ENCODE results near the gene GPS2. TPM values are rescaled to one million over a fixed set of nuclear protein-coding genes. Genes with fewer than 3 reads are reported as not detected.
A peak's percentile ranks its signal among the peaks of the same experiment; 100 is the strongest.

GPS2 gene
- total and polyA plus RNA-seq, 2 donors (not counting 3 experiments of a cell fraction or from before 2014, with no cell fraction given), result 51.6 to 132 TPM

DNA sequence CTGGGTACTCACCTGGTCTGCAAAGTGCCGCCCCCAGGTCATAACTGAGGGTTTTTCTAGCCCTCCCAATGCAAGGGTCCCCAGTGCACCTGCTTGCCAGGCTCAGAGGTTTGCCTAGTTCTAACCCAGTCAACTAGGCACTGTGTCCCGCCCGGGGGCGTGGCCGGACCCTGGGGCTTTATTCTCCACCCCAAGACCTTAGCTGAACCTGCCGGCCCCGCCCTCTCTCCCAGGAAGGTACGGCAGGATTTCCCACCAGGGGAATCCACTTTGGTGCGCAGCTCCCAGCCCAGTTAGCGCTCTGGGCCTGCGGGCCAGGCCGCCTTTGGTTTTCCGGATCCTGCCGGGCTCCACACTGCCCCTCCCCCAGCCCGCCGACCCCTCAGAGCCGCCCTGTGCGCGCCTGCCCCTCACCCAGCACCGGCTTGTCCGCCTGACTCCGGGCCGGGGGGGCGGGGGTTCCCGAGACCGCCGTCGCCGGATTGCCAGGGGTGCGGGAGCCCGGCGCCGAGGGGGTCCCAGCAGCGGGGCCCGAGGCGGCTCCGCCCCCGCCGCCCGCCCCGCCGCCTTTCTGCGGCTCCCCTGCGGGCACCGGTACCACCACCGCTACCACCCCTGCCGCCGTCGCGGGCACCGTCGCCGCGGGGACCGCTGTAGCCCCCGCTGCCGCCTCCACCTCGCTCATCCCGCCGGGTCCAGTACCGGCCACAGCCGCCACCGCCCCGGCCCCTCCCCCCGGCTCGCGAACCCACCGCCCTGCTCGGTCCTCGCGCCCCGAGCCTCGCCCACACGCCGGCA lies 21.1 kb downstream of the GPS2 start:
- Histone ChIP-seq H3K4me3 (replicated peaks in 1 of 3; ENCODE audit: insufficient read depth in 1 of 3, low read depth in 1 of 3, low read length in 3 of 3) (no peak overlapping the region), H3K27me3 (ENCODE audit: control insufficient read depth in 2 of 2, insufficient read depth in 2 of 2, low read length in 2 of 2) (peaks cover 16 to 28% of the 10 kb centered on the region in 2 experiments), H2AFZ (ENCODE audit: low read depth, low read length) (peak overlapping the region; percentile 44), H3K4me1 (ENCODE audit: control insufficient read depth, extremely low read depth, insufficient read depth, low read length) (peaks cover 8% of the 10 kb centered on the region), H3K9ac (replicated peaks; ENCODE audit: extremely low read depth, insufficient read depth, low read length) (no peak overlapping the region), H4K20me1 (replicated peaks; ENCODE audit: control insufficient read depth, extremely low read depth, insufficient read depth, low read length) (no peaks in the 10 kb centered on the region), H3K4me2 (ENCODE audit: insufficient read depth, low read length) (no peak overlapping the region), H3K27ac (ENCODE audit: insufficient read depth, low read depth, low read length) (no peak overlapping the region), H3K36me3 (ENCODE audit: control insufficient read depth in 2 of 2, extremely low read depth in 1 of 2, insufficient read depth in 2 of 2, low read length in 2 of 2) (no peaks in the 10 kb centered on the region), H3K79me2 (ENCODE audit: control insufficient read depth, insufficient read depth, low read length) (no peaks in the 10 kb centered on the region), H3K9me1 (replicated peaks; ENCODE audit: control insufficient read depth, extremely low read depth, insufficient read depth, low read length) (no peaks in the 10 kb centered on the region), H3K9me3 (replicated peaks; ENCODE audit: control insufficient read depth, insufficient read depth, low read length) (no peaks in the 10 kb centered on the region)
- dilution Hi-C loops (cut with MboI; ENCODE audit: extremely low pct_ligation_motif_present, low sequenced_read_pairs) (no loop called here), intact Hi-C loops (cut with micrococcal nuclease) (no loop called here)
- FAIRE-seq (no peak), DNase-seq (ENCODE audit: low read depth, low spot score) (no peak)
- TF ChIP-seq GATA2 (IDR thresholded peaks at IDR 0.05; ENCODE audit: insufficient read depth, insufficient read length, low read depth, low read length), result no peak
- no peak for TF ChIP-seq JUN (IDR thresholded peaks at IDR 0.05; ENCODE audit: borderline replicate concordance, insufficient read depth, insufficient read length, low read depth)
- peak; percentile 76 for TF ChIP-seq EZH2 (IDR thresholded peaks at IDR 0.05; ENCODE audit: borderline replicate concordance, low read depth, low read length, severe bottlenecking)
- BruUV-seq (replicated peaks), result no TSS peak
- CTCF ChIA-PET, result interaction anchor here (1.9 kb wide), 1 partner anchor 12 kb away, joined by 4 read pairs; the partner anchor contains the start of gene SLC2A4
- POLR2A ChIA-PET, result no interaction called here

DNA sequence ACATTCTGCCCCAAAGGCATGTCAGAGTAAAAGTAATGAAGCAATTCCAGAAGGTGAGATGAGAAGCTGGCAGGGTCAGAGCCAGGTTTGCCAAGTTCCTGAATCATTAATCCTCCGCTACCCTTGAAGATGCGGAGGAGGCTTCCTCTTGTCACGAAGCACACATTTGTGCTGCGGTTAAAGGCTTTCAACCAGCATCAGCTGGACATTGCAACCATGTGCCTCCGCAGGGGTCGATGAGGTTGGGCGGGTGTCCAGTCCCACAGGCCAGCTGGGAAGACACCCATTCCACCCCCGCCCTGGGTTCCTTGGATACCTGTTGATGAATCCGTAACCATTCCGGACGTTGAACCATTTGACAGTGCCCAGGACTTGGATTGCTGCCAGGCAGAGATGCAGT lies 22.0 kb downstream of the GPS2 start:
- H3K4me1 ChIP-seq (ENCODE audit: control insufficient read depth, extremely low read depth, insufficient read depth, low read length), result peaks cover 8% of the 10 kb centered on the region
- no peaks in the 10 kb centered on the region for H4K20me1 ChIP-seq (replicated peaks; ENCODE audit: control insufficient read depth, extremely low read depth, insufficient read depth, low read length)
- H3K79me2 ChIP-seq (ENCODE audit: control insufficient read depth, insufficient read depth, low read length), result no peaks in the 10 kb centered on the region
- no peak overlapping the region for H3K4me3 ChIP-seq (replicated peaks in 1 of 3; ENCODE audit: insufficient read depth in 1 of 3, low read depth in 1 of 3, low read length in 3 of 3)
- ChIA-PET POLR2A (no interaction called here), CTCF (interaction anchor here (1.2 to 1.9 kb wide), 2 partner anchors 12 to 73 kb away, joined by 4 read pairs; partner anchors contain the start of gene SLC2A4)
- H3K27ac ChIP-seq (ENCODE audit: insufficient read depth, low read depth, low read length), result no peak overlapping the region
- dilution Hi-C loops (cut with MboI; ENCODE audit: extremely low pct_ligation_motif_present, low sequenced_read_pairs), result no loop called here
- DNase-seq (ENCODE audit: low read depth, low spot score), result no peak
- BruUV-seq (replicated peaks), result no TSS peak
- no peak overlapping the region for H2AFZ ChIP-seq (ENCODE audit: low read depth, low read length)
- H3K36me3 ChIP-seq (ENCODE audit: control insufficient read depth in 2 of 2, extremely low read depth in 1 of 2, insufficient read depth in 2 of 2, low read length in 2 of 2), result no peaks in the 10 kb centered on the region
- FAIRE-seq, result no peak
- H3K9me1 ChIP-seq (replicated peaks; ENCODE audit: control insufficient read depth, extremely low read depth, insufficient read depth, low read length), result no peaks in the 10 kb centered on the region
- H3K27me3 ChIP-seq (ENCODE audit: control insufficient read depth in 2 of 2, insufficient read depth in 2 of 2, low read length in 2 of 2), result peaks cover 20 to 31% of the 10 kb centered on the region in 2 experiments
- no peak overlapping the region for H3K4me2 ChIP-seq (ENCODE audit: insufficient read depth, low read length)
- H3K9me3 ChIP-seq (replicated peaks; ENCODE audit: control insufficient read depth, insufficient read depth, low read length), result no peaks in the 10 kb centered on the region
- TF ChIP-seq, protein P1, sequence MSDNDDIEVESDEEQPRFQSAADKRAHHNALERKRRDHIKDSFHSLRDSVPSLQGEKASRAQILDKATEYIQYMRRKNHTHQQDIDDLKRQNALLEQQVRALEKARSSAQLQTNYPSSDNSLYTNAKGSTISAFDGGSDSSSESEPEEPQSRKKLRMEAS (IDR thresholded peaks at IDR 0.05; ENCODE audit: insufficient read depth, insufficient read length), result no peak
- TF ChIP-seq JUN (IDR thresholded peaks at IDR 0.05; ENCODE audit: borderline replicate concordance, insufficient read depth, insufficient read length, low read depth) (no peak), MYC (IDR thresholded peaks at IDR 0.05; ENCODE audit: low read depth, low read length) (no peak), FOS (IDR thresholded peaks at IDR 0.05; ENCODE audit: borderline replicate concordance, insufficient read depth, low read length) (no peak), POLR2A (IDR thresholded peaks at IDR 0.05; ENCODE audit: low read depth, low read length) (no peak), CTCF (IDR thresholded peaks at IDR 0.05; ENCODE audit: extremely low read depth in 1 of 2, insufficient read depth in 1 of 2, low read depth in 1 of 2, low read length in 2 of 2) (no peak), GATA2 (IDR thresholded peaks at IDR 0.05; ENCODE audit: insufficient read depth, insufficient read length, low read depth, low read length) (no peak)
- intact Hi-C loops (cut with micrococcal nuclease), result no loop called here
- no peak overlapping the region for H3K9ac ChIP-seq (replicated peaks; ENCODE audit: extremely low read depth, insufficient read depth, low read length)

Measured in endothelial cell of umbilical vein (primary cell).